H1 (cell line): ENCODE results near the gene KMT5C. TPM values are rescaled to one million over a fixed set of nuclear protein-coding genes. Genes with fewer than 3 reads are reported as not detected.

Experiments
- CTBP2 ChIP-seq: IDR thresholded peaks from 2 replicates; pipeline ENCODE4 v1.7.0; 2011; ENCODE audit warnings: borderline replicate concordance, mild to moderate bottlenecking, moderate library complexity, mixed read lengths, low read length; ENCODE audit not compliant: insufficient read depth, insufficient read length
- HDAC2 ChIP-seq, 2 experiments: fragments of 300-600 bp in 1 of 2; sonication (generic) in 1 of 2; IDR thresholded peaks; 2 replicates each; pipeline ENCODE4 v1.6.1; 2011 to 2012; ENCODE audit warnings: low read depth in 2 of 2, low read length in 2 of 2, mild to moderate bottlenecking in 2 of 2, moderate library complexity in 2 of 2, borderline replicate concordance in 1 of 2, inconsistent platforms in 1 of 2
- KDM1A ChIP-seq: fragments of 200-600, 300-600 bp; sonication (generic); IDR thresholded peaks from 2 replicates; pipeline ENCODE4 v1.7.1; 2016; ENCODE audit warnings: mild to moderate bottlenecking, low read length, borderline replicate concordance
- POU5F1 ChIP-seq: IDR thresholded peaks from 2 replicates; pipeline ENCODE4 v1.6.1; 2011; ENCODE audit warnings: low read depth, mild to moderate bottlenecking, low read length, moderate library complexity
- TAF7 ChIP-seq: optimal IDR thresholded peaks from 2 replicates; pipeline ENCODE3; 2011; ENCODE audit warnings: low read depth, mild to moderate bottlenecking, inconsistent platforms, low read length, moderate library complexity, borderline replicate concordance
- polyA plus RNA-seq, 7 experiments: library from polyadenylated mRNA; depleted of rRNA in 3 of 7; stranded (reverse) in 5 of 7; unstranded in 2 of 7; fragments of >200 nt in 5 of 7; fragments of 200-250 nt in 2 of 7; gene quantifications; 1 replicate in 5 of 7; 2 replicates in 1 of 7; 4 replicates in 1 of 7; pipeline versions ENCODE4 v1.2.1 to v1.2.3, GENCODE V29; 2011 to 2013; ENCODE audit warnings: missing spikeins in 2 of 7, mixed read lengths in 2 of 7
- total RNA-seq: library from RNA; stranded (reverse); fragmentation: NEBNext Ultra II Directional; extraction: Animal tissue kit (Norgen Biotek cat#: 25700); gene quantifications from 2 replicates; pipeline ENCODE4 v1.2.1, GENCODE V29; 2021

Gene KMT5C
- total and polyA plus RNA-seq, 2 of the 8 experiments (the other 6 are each of a cell fraction or from before 2014, with no cell fraction given) = 24.9 to 31.5 TPM

- TF ChIP-seq HDAC2 (IDR thresholded peaks at IDR 0.05; ENCODE audit: borderline replicate concordance in 1 of 2, low read depth in 2 of 2, low read length in 2 of 2) (0 out of 4 replicates have a peak, but pooled peaks of 1 of the 2 experiments have one; percentile 2), POU5F1 (no peak), TAF7 (no peak), KDM1A (peak; percentile 47; the same call in 1 of the 2 replicates), CTBP2 (peak; percentile 72)
Observed at GRCh38 chr19:55369653-55370304, 30.1 kb downstream of the KMT5C start (continued).
